A549 (cell line): ENCODE measurements around the gene ANP32E.

Experiments used
- CBX2 ChIP-seq: fragments of 200-600 bp; sonication (generic); IDR thresholded peaks from 2 replicates; pipeline ENCODE4 v1.6.1; 2016; ENCODE audit warnings: low read depth, mild to moderate bottlenecking, borderline replicate concordance
- ESRRA ChIP-seq: fragments of 150-350 bp; IDR thresholded peaks from 2 replicates; pipeline ENCODE4 v1.6.1; 2014; ENCODE audit warnings: mild to moderate bottlenecking, low read length, borderline replicate concordance
- NFE2L2 ChIP-seq: fragments of 150-350 bp; conservative IDR thresholded peaks from 2 replicates; pipeline ENCODE4 v1.6.1; 2014; ENCODE audit warnings: low read length
- POLR2A ChIP-seq: IDR thresholded peaks from 2 replicates; pipeline ENCODE4 v1.6.1; 2012; ENCODE audit warnings: mild to moderate bottlenecking, low read length
- TF ChIP-seq, protein P1 (sequence below): fragments of >200 bp; sonication (Bioruptor Twin); formaldehyde crosslinking; IDR thresholded peaks from 3 replicates; pipeline ENCODE4 v1.5.1; 2016

DNA sequence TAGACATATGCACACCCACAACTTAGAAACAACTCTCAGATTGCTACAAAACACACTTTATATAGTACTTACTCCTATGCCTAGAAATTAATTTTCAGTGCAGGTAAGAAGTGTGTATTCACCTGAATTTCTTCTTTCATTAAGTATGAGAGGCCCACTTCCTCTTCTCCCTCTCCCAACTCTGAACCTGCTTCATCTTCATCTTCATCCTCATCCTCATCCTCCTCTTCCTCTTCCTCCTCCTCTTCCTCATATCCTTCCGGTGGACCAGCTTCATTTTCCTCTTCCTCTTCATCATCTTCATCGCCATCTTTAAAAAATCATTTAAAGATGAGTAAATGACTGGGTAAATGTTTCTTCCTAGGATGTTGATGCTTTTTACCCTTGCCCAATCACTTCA lies 9.4 kb downstream of the ANP32E start:
- TF ChIP-seq POLR2A (no peak), NFE2L2 (no peak), CBX2 (no peak), ESRRA (no peak)
- TF ChIP-seq, protein P1, sequence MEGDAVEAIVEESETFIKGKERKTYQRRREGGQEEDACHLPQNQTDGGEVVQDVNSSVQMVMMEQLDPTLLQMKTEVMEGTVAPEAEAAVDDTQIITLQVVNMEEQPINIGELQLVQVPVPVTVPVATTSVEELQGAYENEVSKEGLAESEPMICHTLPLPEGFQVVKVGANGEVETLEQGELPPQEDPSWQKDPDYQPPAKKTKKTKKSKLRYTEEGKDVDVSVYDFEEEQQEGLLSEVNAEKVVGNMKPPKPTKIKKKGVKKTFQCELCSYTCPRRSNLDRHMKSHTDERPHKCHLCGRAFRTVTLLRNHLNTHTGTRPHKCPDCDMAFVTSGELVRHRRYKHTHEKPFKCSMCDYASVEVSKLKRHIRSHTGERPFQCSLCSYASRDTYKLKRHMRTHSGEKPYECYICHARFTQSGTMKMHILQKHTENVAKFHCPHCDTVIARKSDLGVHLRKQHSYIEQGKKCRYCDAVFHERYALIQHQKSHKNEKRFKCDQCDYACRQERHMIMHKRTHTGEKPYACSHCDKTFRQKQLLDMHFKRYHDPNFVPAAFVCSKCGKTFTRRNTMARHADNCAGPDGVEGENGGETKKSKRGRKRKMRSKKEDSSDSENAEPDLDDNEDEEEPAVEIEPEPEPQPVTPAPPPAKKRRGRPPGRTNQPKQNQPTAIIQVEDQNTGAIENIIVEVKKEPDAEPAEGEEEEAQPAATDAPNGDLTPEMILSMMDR: no peak
